GM23338 (cell line): ENCODE measurements around the gene RBM19. TPM values are rescaled to one million over a fixed set of nuclear protein-coding genes. Genes with fewer than 3 reads are reported as not detected.

Experiments
- ETS1 ChIP-seq: IDR thresholded peaks from 2 replicates; pipeline ENCODE4 v1.6.1; 2016; ENCODE audit warnings: antibody characterized with exemption
- EZH2 ChIP-seq: fragments of 200-600 bp; sonication (generic); IDR thresholded peaks from one replicate; pipeline ENCODE4 v1.8.0; 2017; ENCODE audit warnings: antibody characterized with exemption, mild to moderate bottlenecking, low read depth; ENCODE audit not compliant: unreplicated experiment
- EZH2phosphoT487 ChIP-seq: fragments of 200-600 bp; sonication (generic); IDR thresholded peaks from one replicate; pipeline ENCODE4 v1.8.1; 2018; ENCODE audit warnings: antibody characterized with exemption; ENCODE audit not compliant: unreplicated experiment
- NANOG ChIP-seq: IDR thresholded peaks from 2 replicates; pipeline ENCODE4 v1.6.1; 2016; ENCODE audit warnings: antibody characterized with exemption, borderline replicate concordance
- ZNF114 ChIP-seq: fragments of 250-450 bp; sonication (Bioruptor Pico); IDR thresholded peaks from 2 replicates; pipeline ENCODE4 v1.5.0; 2020; ENCODE audit warnings: mild to moderate bottlenecking, moderate library complexity
- ZNF331 ChIP-seq: fragments of 250-450 bp; sonication (Bioruptor Pico); IDR thresholded peaks from 2 replicates; pipeline ENCODE4 v1.5.0; 2020; ENCODE audit warnings: low read depth, mild to moderate bottlenecking, moderate library complexity
- ZNF462 ChIP-seq: fragments of 250-450 bp; sonication (Bioruptor Pico); IDR thresholded peaks from 2 replicates; pipeline ENCODE4 v1.5.0; 2020; ENCODE audit warnings: mild to moderate bottlenecking, moderate library complexity
- polyA plus RNA-seq: library from polyadenylated mRNA; unstranded; fragments of >200 nt; fragmentation: Nextera tagmentation; extraction: Ambion mirVana; gene quantifications from 2 replicates; pipeline ENCODE4 v1.2.1, GENCODE V29; 2016
- total RNA-seq: library from RNA; depleted of rRNA; stranded (reverse); fragments of >200 nt; shearing (Covaris generic); gene quantifications from 2 replicates; pipeline ENCODE4 v1.2.3, GENCODE V29; 2014
- TF ChIP-seq, protein P1 (sequence below), 2 experiments: fragments of 200-600 bp in 1 of 2; sonication (generic) in 1 of 2; conservative IDR thresholded peaks; 2 replicates each; pipeline versions ENCODE4 v1.5.1 to v1.6.1; 2016 to 2017; ENCODE audit warnings: antibody characterized with exemption in 2 of 2, low read depth in 2 of 2, mild to moderate bottlenecking in 2 of 2, moderate library complexity in 1 of 2

Gene RBM19
- total and polyA plus RNA-seq, 2 experiments from 2014 or later = 43.4 to 56.7 TPM

- TF ChIP-seq ZNF462 (CRISPR knock-in tag) = no peak
- TF ChIP-seq EZH2 = no peak
- no peak for TF ChIP-seq ZNF331 (CRISPR knock-in tag)
- TF ChIP-seq EZH2phosphoT487 = no peak
- TF ChIP-seq NANOG = no peak
- TF ChIP-seq, protein P1, sequence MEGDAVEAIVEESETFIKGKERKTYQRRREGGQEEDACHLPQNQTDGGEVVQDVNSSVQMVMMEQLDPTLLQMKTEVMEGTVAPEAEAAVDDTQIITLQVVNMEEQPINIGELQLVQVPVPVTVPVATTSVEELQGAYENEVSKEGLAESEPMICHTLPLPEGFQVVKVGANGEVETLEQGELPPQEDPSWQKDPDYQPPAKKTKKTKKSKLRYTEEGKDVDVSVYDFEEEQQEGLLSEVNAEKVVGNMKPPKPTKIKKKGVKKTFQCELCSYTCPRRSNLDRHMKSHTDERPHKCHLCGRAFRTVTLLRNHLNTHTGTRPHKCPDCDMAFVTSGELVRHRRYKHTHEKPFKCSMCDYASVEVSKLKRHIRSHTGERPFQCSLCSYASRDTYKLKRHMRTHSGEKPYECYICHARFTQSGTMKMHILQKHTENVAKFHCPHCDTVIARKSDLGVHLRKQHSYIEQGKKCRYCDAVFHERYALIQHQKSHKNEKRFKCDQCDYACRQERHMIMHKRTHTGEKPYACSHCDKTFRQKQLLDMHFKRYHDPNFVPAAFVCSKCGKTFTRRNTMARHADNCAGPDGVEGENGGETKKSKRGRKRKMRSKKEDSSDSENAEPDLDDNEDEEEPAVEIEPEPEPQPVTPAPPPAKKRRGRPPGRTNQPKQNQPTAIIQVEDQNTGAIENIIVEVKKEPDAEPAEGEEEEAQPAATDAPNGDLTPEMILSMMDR (conservative IDR thresholded peaks at IDR 0.05; ENCODE audit: low read depth in 2 of 2) = no peak
- no peak for TF ChIP-seq ETS1
- TF ChIP-seq ZNF114 (CRISPR knock-in tag) = no peak
These were observed 51.9 kb downstream of the RBM19 start (continued) for GRCh38 chr12:113914176-113914575.
